DMS 273 (cell line): ENCODE data around the gene RNF148.
"Not testable (repeated sequence)": the region's sequence is repeated elsewhere in the genome, so short reads cannot be mapped to it uniquely, and the experiment has no call there.

Experiments
- DNase-seq: peaks from one replicate; lab custom pipeline; 2025; ENCODE audit not compliant: unreplicated experiment; lab: John Stamatoyannopoulos, UW

Gene RNF148

DNA sequence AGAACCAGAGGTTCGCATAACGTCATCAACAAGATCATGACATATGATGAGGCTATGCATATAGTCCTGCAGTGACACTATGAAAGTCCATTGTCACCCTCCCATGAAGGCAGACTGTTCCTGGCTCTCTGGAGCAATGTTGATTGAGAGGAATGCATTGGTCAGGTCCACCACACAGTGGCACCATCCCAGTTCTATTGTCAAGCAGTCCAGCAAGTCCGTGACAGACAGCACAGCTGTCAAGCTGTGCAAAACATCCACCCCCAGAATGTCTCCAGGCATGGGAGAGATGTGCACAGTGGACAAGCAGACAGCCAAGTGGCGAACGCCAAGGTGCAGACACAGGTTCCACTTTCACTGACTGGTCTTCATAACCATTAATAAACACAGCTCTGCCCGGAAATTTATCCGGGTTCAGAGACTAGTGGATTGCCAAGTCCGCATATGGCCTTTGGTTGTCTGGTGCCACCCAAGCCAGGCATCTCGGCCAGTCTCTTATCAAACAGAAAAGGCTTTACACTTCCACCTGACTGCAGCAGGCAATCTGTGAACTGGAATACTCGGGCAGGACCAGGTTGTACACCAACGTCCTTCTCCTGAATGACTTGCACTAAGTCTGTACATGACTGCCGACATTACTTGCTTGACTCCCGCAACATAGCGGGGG lies 11.0 kb downstream of the RNF148 start:
- no peak for DNase-seq

DNA sequence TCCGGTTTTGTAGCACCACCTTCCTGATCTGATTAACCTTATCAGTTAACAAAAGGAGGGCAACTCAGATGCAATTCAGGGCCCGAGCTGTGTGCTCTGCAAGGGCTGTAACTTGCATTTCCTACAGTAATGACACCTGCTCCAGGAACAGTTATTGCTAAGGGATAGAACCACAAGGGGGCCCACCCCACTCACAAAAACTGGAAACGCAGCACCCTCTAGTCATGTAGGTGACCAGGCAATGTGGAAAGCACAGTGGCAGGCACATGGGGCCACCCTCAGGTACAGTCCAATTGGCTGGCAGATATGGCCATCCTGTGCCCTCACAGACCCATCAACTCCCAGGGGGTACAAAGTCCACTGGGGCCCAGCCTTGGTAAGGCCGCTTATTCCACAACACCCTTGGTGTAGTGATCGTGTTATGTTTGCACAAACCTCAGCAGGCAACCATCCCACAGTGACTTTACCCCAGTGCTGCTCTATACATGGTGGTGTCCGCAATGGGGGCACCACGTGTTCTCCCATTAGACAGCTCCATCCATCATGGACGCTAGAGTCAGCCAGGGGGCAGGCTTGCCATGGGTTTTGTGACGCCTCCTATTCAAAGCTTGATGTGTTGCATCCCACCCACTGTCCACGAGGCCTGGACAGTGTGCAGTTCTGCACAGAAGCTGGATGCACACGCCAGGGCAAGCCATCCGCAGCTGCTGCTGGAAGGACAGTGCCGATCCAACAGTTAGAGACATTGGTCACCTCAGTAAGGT lies 13.2 kb downstream of the RNF148 start:
- DNase-seq = no peak

DNA sequence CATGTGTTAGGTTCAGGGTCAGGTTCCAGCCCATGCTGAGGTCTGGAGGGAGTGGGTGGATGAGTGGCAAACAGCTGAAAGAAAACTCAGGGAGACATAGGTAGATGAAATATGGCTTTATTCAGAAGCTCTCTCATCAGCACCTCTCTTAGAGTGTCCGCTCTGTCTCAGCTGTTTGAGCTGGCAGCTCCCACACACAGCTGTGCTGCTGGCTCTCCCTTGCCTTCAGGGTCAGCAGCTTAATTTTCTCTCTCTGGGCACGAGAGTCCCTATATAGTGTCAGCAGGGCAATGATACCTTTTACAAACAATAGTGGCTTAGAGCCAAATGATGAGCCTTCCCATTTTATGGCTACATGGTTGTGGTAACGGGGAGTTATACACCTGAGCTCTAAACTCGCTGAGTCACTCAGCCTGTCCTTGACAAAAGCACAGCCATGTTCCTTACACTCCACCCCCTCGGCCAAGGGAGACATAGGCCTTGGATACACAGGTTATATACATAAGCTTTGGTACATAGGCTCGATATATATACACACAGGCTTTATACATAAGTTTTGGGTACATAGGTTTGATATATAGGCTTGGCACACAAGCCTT lies 14.2 kb downstream of the RNF148 start:
- no peak for DNase-seq

DNA sequence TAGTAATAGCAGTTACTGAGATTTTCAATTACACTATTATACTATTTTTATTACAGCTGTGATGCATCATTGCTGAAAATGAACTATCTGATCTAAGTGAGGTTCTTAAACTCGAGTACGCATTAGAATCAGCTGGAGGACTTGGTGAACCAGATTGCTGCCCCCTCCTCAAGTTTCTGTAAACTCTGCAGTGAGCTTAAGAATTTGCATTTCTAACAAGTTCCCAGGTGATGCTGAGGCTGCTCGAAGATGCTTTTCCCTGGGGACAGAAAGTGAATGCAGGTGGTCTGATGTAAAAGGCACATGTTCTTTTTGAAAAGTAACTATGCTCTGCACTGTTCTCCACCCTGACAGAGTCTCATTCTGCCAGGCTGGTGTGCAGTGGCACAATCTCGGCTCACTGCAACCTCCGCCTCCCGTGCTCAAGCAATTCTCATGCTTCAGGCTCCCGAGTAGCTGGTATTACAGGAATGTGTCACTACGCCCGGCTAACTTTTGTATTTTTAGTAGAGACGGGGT lies 16.3 kb downstream of the RNF148 start:
- DNase-seq = no peak

DNA sequence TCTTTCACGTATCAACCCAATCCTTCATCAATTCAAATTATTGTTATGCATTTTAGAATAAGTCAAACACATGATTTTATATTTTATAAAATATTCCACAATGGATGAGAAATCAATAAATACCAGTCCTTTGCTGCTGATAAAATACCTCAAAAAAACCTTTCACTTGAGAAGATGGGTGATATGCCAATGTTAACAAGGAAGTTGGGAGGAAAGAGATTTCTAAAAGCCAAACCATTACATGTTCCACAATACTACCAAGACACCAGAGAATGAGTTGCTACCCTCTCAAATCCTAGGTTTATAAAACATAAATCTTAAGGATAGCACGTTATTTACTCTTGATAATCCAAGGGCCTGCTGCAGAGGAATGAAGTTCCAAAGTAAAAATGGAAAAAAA lies 18.2 kb downstream of the RNF148 start:
- DNase-seq = no peak

DNA sequence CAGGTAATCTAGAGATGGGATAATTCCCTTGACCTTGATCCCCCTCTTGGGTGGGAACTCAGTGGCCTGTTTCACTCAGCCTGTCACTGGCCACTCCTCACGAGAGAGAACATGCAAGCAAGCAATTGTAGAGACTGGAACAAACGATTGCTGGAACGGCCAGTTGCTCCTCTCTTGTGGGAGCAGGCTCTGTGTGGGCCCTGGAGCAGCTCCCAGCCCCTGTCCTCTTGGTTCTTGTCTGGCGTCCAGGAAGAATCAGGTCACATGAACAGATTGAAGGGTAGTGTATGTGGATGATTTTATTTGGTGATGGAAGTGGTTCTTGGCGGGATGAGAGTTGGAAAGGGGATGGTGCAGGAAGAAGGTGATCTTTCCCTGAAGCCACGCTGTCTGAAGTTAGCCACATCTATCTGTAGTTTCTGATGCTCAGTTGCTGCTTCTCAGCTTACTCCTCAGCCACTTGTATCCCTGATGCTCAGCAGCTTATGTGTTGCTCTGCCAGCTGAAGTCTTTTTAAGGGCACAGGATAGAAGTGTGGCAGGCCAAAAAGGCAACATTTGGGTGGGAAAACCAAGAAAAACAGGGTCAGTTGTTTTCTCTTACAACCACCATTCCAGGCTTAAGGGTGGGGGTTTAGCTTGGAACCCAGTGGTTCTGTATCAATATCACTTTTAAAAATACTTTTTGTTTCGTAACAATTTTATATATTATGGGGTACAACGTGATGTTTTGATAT lies 19.7 kb downstream of the RNF148 start:
- DNase-seq = no peak

DNA sequence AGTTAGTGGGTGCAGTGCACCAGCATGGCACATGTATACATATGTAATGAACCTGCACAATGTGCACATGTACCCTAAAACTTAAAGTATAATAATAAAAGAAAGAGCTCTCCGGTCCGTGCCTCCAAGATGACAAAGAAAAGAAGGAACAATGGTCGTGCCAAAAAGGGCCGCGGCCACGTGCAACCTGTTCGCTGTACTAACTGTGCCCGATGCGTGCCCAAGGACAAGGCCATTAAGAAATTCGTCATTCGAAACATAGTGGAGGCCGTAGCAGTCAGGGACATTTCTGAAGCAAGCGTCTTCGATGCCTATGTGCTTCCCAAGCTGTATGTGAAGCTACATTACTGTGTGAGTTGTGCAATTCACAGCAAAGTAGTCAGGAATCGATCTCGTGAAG lies 21.5 kb downstream of the RNF148 start:
- DNase-seq = not testable (repeated sequence)

DNA sequence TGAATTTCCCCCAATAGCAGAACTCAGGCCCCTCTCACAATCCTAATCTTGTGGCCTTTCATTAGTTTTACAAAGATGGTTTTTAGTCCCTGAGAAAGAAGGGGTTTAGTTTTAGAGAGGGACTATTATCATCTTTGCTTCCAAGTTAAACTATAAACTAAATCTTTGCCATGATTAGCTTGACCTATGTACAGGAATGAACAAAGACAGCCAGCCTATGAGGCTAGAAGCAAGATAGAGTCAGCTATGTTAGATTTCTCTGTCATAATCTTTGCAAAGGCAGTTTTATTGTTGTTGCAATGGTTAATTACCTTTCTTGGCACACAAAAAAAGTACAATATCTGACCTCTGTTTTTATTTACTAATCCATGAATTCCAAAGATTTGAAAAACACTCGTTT lies 22.9 kb downstream of the RNF148 start:
- no peak for DNase-seq

DNA sequence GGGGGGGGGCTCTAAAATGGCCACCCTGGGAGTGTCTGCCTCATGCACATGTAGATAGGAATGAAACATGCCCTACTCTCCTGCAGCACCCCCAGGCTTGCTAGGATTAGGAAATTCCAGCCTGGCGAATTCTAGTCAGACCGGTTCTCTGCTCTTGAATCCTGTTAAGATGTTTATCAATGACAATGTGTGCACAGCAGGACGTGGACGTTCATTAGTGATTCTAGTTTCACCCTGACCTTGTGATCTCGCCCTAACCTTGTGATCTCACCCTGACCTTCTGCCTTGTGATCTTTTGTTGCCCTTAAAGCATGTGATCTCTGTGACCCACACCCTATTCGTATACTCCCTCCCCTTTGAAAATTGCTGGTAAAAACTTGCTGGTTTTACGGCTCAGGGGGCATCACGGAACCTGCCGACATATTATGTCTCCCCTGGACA lies 23.4 kb downstream of the RNF148 start:
- not testable (repeated sequence) for DNase-seq

DNA sequence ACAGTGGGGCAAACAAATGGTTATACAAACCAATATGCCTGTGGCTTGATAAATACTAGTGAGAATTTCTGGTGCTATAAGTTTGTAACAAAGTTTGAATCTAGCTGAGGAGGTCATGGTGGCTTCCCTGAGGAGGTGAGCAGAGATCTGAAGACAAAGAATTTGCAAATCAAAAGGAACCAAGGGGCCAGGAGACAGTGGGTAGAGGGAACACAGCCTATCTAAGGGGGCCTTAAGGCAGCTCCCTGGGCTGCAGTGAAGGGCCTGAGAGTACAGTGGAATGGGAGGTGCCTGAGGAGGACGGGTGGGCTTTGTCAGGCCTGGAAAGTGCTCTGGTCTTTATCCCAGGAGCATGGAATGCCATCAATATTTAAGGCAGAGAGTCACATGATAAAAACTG lies 25.6 kb downstream of the RNF148 start:
- no peak for DNase-seq

DNA sequence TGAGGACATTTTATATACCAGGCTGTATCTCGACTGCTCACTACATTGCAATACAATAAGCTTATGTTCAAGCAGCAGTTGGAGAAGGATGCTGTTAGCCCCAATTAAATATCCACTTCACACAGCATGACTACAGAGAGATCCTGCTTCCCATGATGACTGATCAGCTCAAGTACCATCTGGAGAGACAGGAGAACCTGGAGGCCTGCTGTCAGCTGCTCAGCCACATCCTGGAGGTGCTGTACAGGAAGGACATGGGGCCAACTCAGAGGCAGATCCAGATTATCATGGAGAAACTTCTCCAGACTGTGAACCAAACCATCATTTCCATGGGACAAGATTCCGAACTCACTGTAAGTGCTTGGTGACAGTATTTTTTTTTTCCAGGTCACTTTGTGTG lies 26.3 kb downstream of the RNF148 start:
- DNase-seq = no peak

DNA sequence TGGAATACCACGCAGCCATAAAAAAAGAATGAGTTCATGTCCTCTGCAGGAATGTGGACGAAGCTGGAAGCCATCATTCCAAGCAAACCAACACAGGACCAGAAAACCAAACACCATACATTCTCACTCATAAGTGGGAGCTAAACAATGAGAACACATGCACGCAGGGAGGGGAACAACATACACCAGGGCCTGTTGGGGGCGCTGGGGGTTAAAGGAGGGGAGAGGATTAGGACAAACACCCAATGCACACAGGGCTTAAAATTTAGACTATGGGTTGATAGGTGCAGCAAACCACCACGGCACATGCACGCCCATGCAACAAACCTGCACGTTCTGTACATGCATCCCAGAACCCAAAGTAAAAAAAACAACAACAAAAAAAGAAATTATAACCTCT lies 27.1 kb downstream of the RNF148 start:
- DNase-seq = no peak

DNA sequence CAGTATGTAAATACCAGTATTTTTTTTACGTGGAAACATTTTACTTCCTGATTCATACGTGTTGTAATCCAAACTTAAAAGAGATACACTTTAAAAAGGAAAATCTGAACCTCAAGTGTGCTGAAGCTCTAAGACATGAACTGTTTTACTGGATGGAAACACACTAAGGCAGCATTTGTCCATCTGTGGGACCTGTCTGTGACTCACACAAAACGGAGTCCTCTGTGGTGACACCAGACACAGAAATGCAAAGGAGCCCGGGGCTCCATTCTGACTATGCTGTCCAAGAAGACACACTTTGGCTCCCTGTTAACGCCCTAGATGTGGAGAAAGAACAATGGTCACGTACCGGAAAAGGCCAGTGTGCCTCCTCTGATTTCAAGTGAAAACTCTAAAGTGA lies 27.7 kb downstream of the RNF148 start:
- DNase-seq = no peak

DNA sequence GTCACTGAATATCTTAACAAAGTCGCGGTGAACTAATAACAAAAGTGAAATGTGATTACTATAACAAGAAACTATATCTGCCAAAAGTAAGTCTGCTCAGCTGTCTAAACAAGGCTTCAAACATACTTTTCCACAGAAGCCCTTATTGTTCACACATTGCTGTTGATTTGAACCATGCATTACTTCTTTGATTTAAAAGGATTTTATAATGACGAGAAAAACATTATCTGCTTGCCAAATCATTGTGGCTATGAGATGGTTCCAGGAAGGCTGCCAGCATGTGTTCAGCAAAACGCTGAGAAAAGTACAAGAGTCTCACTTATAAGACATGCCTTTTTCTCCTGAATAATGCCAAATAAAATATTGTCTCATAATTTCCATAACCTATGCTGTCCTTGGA lies 28.2 kb downstream of the RNF148 start:
- no peak for DNase-seq

DNA sequence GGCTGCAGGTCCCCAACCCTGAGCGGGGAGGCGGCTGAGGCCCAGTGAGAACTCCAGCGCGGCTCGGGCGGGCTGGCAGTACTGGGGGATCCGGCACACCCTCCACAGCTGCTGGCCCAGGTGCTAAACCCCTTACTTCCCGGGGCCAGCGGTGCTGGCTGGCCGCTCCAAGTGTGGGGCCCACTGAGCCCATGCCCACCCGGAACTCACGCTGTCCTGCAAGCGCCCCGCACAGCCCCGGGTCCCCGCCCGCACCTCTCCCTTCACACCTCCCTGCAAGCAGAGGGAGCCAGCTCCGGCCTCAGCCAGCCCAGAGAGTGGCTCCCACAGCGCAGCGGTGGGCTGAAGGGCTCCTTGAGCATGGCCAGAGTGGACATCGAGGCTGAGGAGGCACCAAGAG lies 28.8 kb downstream of the RNF148 start:
- no peak for DNase-seq

DNA sequence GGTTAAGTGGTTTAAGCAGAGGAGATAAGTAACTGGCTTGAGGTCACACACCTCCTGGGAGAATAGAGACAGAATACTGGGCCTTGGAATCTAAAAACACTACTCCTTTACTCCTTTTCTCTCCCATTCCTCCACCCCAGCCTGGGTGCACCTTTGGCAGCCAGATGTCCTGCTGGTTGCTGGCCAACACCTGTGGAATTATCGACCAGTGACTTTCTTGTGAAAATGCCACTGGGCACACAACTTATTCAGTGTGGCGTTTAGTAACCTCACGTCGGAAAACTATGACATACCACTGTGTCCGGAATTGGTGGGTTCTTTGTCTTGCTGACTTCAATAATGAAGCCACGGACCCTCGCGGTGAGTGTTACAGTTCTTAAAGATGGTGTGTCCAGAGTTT lies 30.2 kb downstream of the RNF148 start:
- DNase-seq = no peak

DNA sequence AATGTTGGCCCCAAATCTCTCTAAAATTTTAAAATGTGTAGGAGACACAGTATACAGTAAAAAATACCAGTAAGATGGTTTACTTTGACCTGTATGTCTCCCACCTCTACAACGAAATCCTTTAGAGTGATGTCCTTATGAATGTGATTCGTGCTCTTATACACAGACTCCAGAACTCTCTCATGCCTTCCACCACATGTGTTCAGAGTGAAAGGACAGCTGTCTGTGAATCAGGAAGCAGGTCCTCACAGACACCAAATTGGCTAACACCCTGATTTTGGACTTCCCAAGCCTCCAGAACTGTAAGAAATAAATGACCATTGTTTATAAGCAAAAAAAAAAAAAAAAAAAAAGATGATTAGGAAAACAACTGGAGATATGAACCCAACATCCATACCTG lies 39.0 kb downstream of the RNF148 start:
- DNase-seq = no peak

DNA sequence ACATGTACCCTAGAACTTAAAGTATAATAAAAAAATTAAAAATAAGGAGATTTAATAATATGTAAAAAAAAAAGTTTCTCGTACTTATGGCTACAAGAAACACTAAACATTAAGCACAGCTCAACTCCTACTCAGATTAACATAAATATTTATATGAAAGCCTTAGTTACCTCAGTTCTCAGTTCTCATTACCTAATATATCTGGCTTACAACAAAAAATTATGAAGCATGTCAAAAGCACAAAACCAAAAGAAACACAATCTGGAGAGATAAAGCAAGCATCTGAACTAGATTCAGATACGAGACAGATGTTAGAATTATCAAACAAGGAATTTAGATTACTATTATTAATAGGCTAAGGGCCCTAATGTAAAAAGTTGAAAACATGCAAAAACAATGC lies 43.9 kb downstream of the RNF148 start:
- DNase-seq = no peak

DNA sequence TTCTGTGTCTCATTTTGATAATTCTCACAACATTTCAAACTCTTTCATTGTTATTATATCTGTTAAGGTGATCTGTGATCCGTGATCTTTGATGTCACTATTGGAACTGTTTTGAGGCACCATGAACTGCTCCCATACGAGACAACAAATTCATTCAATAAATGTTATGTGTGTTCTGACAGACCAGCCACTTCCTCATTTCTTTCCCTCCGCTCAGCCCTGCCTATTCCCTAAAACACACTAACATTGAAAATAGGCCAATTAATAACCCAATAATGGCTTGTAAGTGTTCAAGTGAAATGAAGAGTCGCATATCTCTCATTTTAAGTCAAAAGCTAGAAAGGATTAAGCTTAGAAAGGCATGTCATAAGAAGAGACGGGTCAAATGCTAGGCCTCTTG lies 49.0 kb downstream of the RNF148 start:
- DNase-seq = no peak

DNA sequence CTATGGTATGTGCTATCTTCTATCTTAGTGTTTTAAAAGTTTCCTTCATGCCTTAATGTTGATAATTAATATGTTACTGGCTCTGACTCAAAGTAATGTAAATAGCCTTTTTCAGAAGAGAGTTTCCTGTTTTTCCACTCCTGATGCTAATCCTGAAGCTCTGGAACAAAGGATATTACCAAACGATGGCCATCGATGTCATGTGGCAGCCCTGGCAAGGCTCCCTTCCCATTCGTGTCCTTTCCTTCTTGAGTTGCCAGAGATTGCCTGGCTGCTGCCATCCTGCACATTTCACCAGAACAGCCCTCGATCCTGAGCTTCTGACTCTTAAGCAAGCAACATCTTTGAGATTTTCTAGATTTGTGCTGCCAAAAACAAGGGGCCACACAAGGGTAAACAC lies 49.8 kb downstream of the RNF148 start:
- no peak for DNase-seq
